Natural killer cell treated with Interleukin-12 subunit alpha and Interleukin-12 subunit beta and Interleukin-15 and Interleukin-18, amount 100 ng/mL, for 72 hours (primary cell): Measurements from ENCODE around the gene MAP1LC3C. TPM values are rescaled to one million over a fixed set of nuclear protein-coding genes. Genes with fewer than 3 reads are reported as not detected.

Experiments used
- ATAC-seq, 2 donors: fragments of 150-1000 bp; cut with Tn5 transposase in 1 of 2; sonication (Bioruptor Pico), chemical (Tn5 transposase) in 1 of 2; 2 replicates each; pipeline ENCODE4 v1.10.0; 2021
- DNase-seq: peaks from one replicate; pipeline ENCODE4 v3.0.0; 2022; ENCODE audit warnings: low spot score
- H3K27ac Mint-ChIP-seq, 2 donors: 1 replicate in 1 of 2; 2 replicates in 1 of 2; pipeline ENCODE4 v1.8.0; 2022; ENCODE audit warnings: mixed read lengths in 2 of 2, mild to moderate bottlenecking in 1 of 2, moderate library complexity in 1 of 2
- H3K27me3 Mint-ChIP-seq, 2 donors: 1 replicate in 1 of 2; 2 replicates in 1 of 2; pipeline ENCODE4 v1.8.0; 2022; ENCODE audit warnings: mixed read lengths in 2 of 2
- H3K36me3 Mint-ChIP-seq: one replicate; pipeline ENCODE4 v1.8.0; 2022; ENCODE audit warnings: mixed read lengths
- H3K4me1 Mint-ChIP-seq, 2 donors: 1 replicate in 1 of 2; 2 replicates in 1 of 2; pipeline ENCODE4 v1.8.0; 2022; ENCODE audit warnings: low read depth in 2 of 2, mixed read lengths in 2 of 2, mild to moderate bottlenecking in 1 of 2
- H3K4me3 Mint-ChIP-seq: one replicate; pipeline ENCODE4 v1.8.0; 2022; ENCODE audit warnings: mixed read lengths
- H3K9me3 Mint-ChIP-seq: 2 replicates; pipeline ENCODE4 v1.8.0; 2022; ENCODE audit warnings: mixed read lengths
- total RNA-seq, 2 donors: library from RNA; stranded (reverse); gene quantifications; one replicate each; pipeline ENCODE4 v1.2.3, GENCODE V29; 2022

The MAP1LC3C gene
- total RNA-seq, 2 donors from 2014 or later, result not detected

- no peak overlapping the region for H3K27ac Mint-ChIP-seq
- ATAC-seq, result no peak
- H3K27me3 Mint-ChIP-seq, result peaks cover 2 to 5% of the 10 kb centered on the region in 2 donors
- no peak for DNase-seq
- no peak overlapping the region for H3K4me3 Mint-ChIP-seq
- H3K4me1 Mint-ChIP-seq, result no peaks in the 10 kb centered on the region
- no peaks in the 10 kb centered on the region for H3K9me3 Mint-ChIP-seq
- no peaks in the 10 kb centered on the region for H3K36me3 Mint-ChIP-seq
Measured at GRCh38 chr1:241976229-241976628, 22.7 kb downstream of the MAP1LC3C start.

GRCh38 chr1:241972703-241973369 lies 26.1 kb downstream of the MAP1LC3C start:
- H3K36me3 Mint-ChIP-seq, result no peaks in the 10 kb centered on the region

GRCh38 chr1:241968611-241969010 lies 30.3 kb downstream of the MAP1LC3C start:
- ATAC-seq (no peak), DNase-seq (no peak)
- Mint-ChIP-seq H3K36me3 (no peaks in the 10 kb centered on the region), H3K9me3 (no peaks in the 10 kb centered on the region), H3K4me1 (no peaks in the 10 kb centered on the region), H3K27me3 (peaks cover 3 to 7% of the 10 kb centered on the region in 2 donors), H3K27ac (no peak overlapping the region), H3K4me3 (no peak overlapping the region)

More at GRCh38 chr1:241972703-241973369, 26.1 kb downstream of the MAP1LC3C start:
- Mint-ChIP-seq H3K27ac (no peak overlapping the region), H3K9me3 (no peaks in the 10 kb centered on the region), H3K4me3 (no peak overlapping the region), H3K4me1 (no peaks in the 10 kb centered on the region), H3K27me3 (peaks cover 3 to 7% of the 10 kb centered on the region in 2 donors)
- no peak for DNase-seq
- no peak for ATAC-seq

- H3K4me3 Mint-ChIP-seq, result no peak overlapping the region
- H3K9me3 Mint-ChIP-seq, result no peaks in the 10 kb centered on the region
- no peaks in the 10 kb centered on the region for H3K36me3 Mint-ChIP-seq
- no peaks in the 10 kb centered on the region for H3K27me3 Mint-ChIP-seq
- DNase-seq (no peak), ATAC-seq (no peak)
- no peaks in the 10 kb centered on the region for H3K4me1 Mint-ChIP-seq
- no peak overlapping the region for H3K27ac Mint-ChIP-seq
Measured at GRCh38 chr1:241964550-241965282, 34.2 kb downstream of the MAP1LC3C start.

GRCh38 chr1:241963722-241964121 lies 35.2 kb downstream of the MAP1LC3C start:
- Mint-ChIP-seq H3K9me3 (no peaks in the 10 kb centered on the region), H3K27me3 (no peaks in the 10 kb centered on the region), H3K4me3 (no peak overlapping the region), H3K27ac (no peak overlapping the region), H3K36me3 (no peaks in the 10 kb centered on the region), H3K4me1 (no peaks in the 10 kb centered on the region)
- ATAC-seq (no peak), DNase-seq (no peak)

GRCh38 chr1:241962153-241962552 lies 36.7 kb downstream of the MAP1LC3C start:
- no peaks in the 10 kb centered on the region for H3K4me1 Mint-ChIP-seq
- H3K9me3 Mint-ChIP-seq, result no peaks in the 10 kb centered on the region
- no peaks in the 10 kb centered on the region for H3K36me3 Mint-ChIP-seq
- DNase-seq, result no peak
- ATAC-seq, result no peak
- no peak overlapping the region for H3K4me3 Mint-ChIP-seq
- H3K27me3 Mint-ChIP-seq, result no peaks in the 10 kb centered on the region
- H3K27ac Mint-ChIP-seq, result no peak overlapping the region

GRCh38 chr1:241957692-241958494 lies 41.0 kb downstream of the MAP1LC3C start, which contains the start of gene BECN2:
Gene BECN2 (plus strand): TSS chr1:241957767. CDS start chr1:241957767, 0 bp downstream.
- Mint-ChIP-seq H3K4me1 (no peaks in the 10 kb centered on the region), H3K27ac (no peak within 1 kb of the TSS), H3K36me3 (no peaks in the 10 kb centered on the region), H3K4me3 (no peak within 1 kb of the TSS), H3K9me3 (no peaks in the 10 kb centered on the region), H3K27me3 (no peaks in the 10 kb centered on the region)
- DNase-seq, result no peak
- ATAC-seq, result peak; percentile 44 to 54

- no peaks in the 10 kb centered on the region for H3K36me3 Mint-ChIP-seq
- ATAC-seq (no peak), DNase-seq (no peak)
- no peaks in the 10 kb centered on the region for H3K9me3 Mint-ChIP-seq
- no peaks in the 10 kb centered on the region for H3K4me1 Mint-ChIP-seq
- H3K4me3 Mint-ChIP-seq, result no peak overlapping the region
- no peak overlapping the region for H3K27ac Mint-ChIP-seq
- no peaks in the 10 kb centered on the region for H3K27me3 Mint-ChIP-seq
Measured at GRCh38 chr1:241950390-241950789, 48.5 kb downstream of the MAP1LC3C start.

GRCh38 chr1:241947354-241947753 lies 51.5 kb downstream of the MAP1LC3C start:
- H3K9me3 Mint-ChIP-seq, result no peaks in the 10 kb centered on the region

More at GRCh38 chr1:241947354-241947753, 51.5 kb downstream of the MAP1LC3C start:
- Mint-ChIP-seq H3K27ac (no peak overlapping the region), H3K27me3 (no peaks in the 10 kb centered on the region), H3K36me3 (no peaks in the 10 kb centered on the region), H3K4me1 (no peaks in the 10 kb centered on the region), H3K4me3 (no peak overlapping the region)
- ATAC-seq (no peak), DNase-seq (no peak)

Other genes starting within 250 kb of the MAP1LC3C start
- gene EXO1, start 150.9 kb downstream of the MAP1LC3C start, total RNA-seq, result 10 to 100 TPM; 23.7 to 55.0 TPM
- not detected for gene BECN2, start 41.3 kb downstream of the MAP1LC3C start, total RNA-seq